Activated T-cell treated with anti-CD3 and anti-CD28 coated beads for 4 hours (primary cell): ENCODE measurements around the gene CADPS.

ENCODE experiments used
- DNase-seq: peaks from one replicate; pipeline ENCODE4 v3.0.0-alpha.2; 2020

CADPS gene

GRCh38 chr3:62727536-62727935 lies 147.7 kb downstream of the CADPS start:
- DNase-seq = no peak

GRCh38 chr3:62724503-62724902 lies 150.7 kb downstream of the CADPS start:
- no peak for DNase-seq

GRCh38 chr3:62723914-62724217 lies 151.3 kb downstream of the CADPS start:
- no peak for DNase-seq

- no peak for DNase-seq
Observed at GRCh38 chr3:62723166-62723913, 151.9 kb downstream of the CADPS start.

- DNase-seq = no peak
Observed at GRCh38 chr3:62722344-62722743, 152.9 kb downstream of the CADPS start.

GRCh38 chr3:62718515-62719320 lies 156.5 kb downstream of the CADPS start:
- DNase-seq = no peak

GRCh38 chr3:62718011-62718410 lies 157.2 kb downstream of the CADPS start:
- DNase-seq = no peak

- DNase-seq = no peak
Observed at GRCh38 chr3:62712746-62713145, 162.5 kb downstream of the CADPS start.

- no peak for DNase-seq
Observed at GRCh38 chr3:62710751-62711150, 164.5 kb downstream of the CADPS start.

- DNase-seq = no peak
Observed at GRCh38 chr3:62708638-62709373, 166.4 kb downstream of the CADPS start.

GRCh38 chr3:62705721-62706120 lies 169.5 kb downstream of the CADPS start:
- no peak for DNase-seq

GRCh38 chr3:62703451-62704167 lies 171.6 kb downstream of the CADPS start:
- no peak for DNase-seq

GRCh38 chr3:62700357-62700756 lies 174.9 kb downstream of the CADPS start:
- DNase-seq = no peak

GRCh38 chr3:62699728-62700127 lies 175.5 kb downstream of the CADPS start:
- no peak for DNase-seq

- no peak for DNase-seq
Observed at GRCh38 chr3:62696011-62696410, 179.2 kb downstream of the CADPS start.

- no peak for DNase-seq
Observed at GRCh38 chr3:62688812-62689211, 186.4 kb downstream of the CADPS start.

- no peak for DNase-seq
Observed at GRCh38 chr3:62688050-62688449, 187.2 kb downstream of the CADPS start.

- DNase-seq = no peak
Observed at GRCh38 chr3:62686503-62687294, 188.5 kb downstream of the CADPS start.

GRCh38 chr3:62682826-62683225 lies 192.4 kb downstream of the CADPS start:
- no peak for DNase-seq

GRCh38 chr3:62679988-62680387 lies 195.2 kb downstream of the CADPS start:
- no peak for DNase-seq

- DNase-seq = no peak
Observed at GRCh38 chr3:62678841-62679240, 196.4 kb downstream of the CADPS start.

- DNase-seq = no peak
Observed at GRCh38 chr3:62677926-62678325, 197.3 kb downstream of the CADPS start.
